ENCODE measurements around the gene EFCAB12. TPM values are rescaled to one million over a fixed set of nuclear protein-coding genes. Genes with fewer than 3 reads are reported as not detected.

EFCAB12 gene
- total and polyA plus RNA-seq, 2 of the 13 experiments (the other 11 are each of a cell fraction or from before 2014, with no cell fraction given), result 0.31 to 2.4 TPM

DNA sequence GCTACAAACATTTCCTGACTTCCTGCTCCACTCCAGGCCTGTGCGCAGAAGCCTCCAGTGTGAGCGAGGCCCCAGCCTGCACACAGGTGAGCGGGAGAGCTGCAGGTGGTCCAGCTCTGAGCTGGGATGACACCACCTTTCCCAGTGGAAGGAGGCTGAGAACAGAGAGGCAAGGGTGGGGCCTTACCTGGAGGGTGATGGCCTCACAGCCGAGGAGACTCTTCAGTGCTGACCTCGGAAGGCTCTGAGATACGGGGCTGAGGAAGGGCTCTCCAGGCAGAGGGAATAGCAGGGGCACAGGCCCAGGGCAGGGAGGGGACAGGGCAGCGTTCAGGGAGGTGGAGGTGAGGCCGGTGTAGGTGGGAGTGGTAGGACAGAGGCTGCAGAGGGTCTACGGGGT is 70.8 kb downstream of the EFCAB12 start:
- TF ChIP-seq EZH2 (conservative IDR thresholded peaks at IDR 0.05; ENCODE audit: low read depth, low read length) (no peak), RFX1 (IDR thresholded peaks at IDR 0.05) (no peak), KDM2A (CRISPR knock-in tag; IDR thresholded peaks at IDR 0.05; ENCODE audit: borderline replicate concordance, low read depth) (no peak), RBFOX2 (IDR thresholded peaks at IDR 0.05; ENCODE audit: low read depth, low read length) (no peak), HDAC1 (CRISPR knock-in tag; IDR thresholded peaks at IDR 0.05) (no peak), CHD2 (IDR thresholded peaks at IDR 0.05; ENCODE audit: low read depth, low read length) (no peak), ZNF775 (CRISPR knock-in tag; IDR thresholded peaks at IDR 0.05; ENCODE audit: borderline replicate concordance) (no peak), CHD4 (IDR thresholded peaks at IDR 0.05; ENCODE audit: borderline replicate concordance, low read length) (no peak), SMARCC2 (IDR thresholded peaks at IDR 0.05) (no peak), CAMTA2 (CRISPR knock-in tag; IDR thresholded peaks at IDR 0.05; ENCODE audit: borderline replicate concordance) (no peak), ZKSCAN1 (IDR thresholded peaks at IDR 0.05; ENCODE audit: low read length) (no peak), PITX1 (CRISPR knock-in tag; IDR thresholded peaks at IDR 0.05) (no peak)
- TF ChIP-seq, protein P1, sequence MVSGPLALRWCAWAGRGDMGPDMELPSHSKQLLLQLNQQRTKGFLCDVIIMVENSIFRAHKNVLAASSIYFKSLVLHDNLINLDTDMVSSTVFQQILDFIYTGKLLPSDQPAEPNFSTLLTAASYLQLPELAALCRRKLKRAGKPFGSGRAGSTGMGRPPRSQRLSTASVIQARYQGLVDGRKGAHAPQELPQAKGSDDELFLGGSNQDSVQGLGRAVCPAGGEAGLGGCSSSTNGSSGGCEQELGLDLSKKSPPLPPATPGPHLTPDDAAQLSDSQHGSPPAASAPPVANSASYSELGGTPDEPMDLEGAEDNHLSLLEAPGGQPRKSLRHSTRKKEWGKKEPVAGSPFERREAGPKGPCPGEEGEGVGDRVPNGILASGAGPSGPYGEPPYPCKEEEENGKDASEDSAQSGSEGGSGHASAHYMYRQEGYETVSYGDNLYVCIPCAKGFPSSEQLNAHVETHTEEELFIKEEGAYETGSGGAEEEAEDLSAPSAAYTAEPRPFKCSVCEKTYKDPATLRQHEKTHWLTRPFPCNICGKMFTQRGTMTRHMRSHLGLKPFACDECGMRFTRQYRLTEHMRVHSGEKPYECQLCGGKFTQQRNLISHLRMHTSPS (CRISPR knock-in tag; IDR thresholded peaks at IDR 0.05; ENCODE audit: low read depth), result no peak
- TF ChIP-seq, protein P2, sequence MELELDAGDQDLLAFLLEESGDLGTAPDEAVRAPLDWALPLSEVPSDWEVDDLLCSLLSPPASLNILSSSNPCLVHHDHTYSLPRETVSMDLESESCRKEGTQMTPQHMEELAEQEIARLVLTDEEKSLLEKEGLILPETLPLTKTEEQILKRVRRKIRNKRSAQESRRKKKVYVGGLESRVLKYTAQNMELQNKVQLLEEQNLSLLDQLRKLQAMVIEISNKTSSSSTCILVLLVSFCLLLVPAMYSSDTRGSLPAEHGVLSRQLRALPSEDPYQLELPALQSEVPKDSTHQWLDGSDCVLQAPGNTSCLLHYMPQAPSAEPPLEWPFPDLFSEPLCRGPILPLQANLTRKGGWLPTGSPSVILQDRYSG (CRISPR knock-in tag; IDR thresholded peaks at IDR 0.05), result no peak
- TF ChIP-seq, protein P3, sequence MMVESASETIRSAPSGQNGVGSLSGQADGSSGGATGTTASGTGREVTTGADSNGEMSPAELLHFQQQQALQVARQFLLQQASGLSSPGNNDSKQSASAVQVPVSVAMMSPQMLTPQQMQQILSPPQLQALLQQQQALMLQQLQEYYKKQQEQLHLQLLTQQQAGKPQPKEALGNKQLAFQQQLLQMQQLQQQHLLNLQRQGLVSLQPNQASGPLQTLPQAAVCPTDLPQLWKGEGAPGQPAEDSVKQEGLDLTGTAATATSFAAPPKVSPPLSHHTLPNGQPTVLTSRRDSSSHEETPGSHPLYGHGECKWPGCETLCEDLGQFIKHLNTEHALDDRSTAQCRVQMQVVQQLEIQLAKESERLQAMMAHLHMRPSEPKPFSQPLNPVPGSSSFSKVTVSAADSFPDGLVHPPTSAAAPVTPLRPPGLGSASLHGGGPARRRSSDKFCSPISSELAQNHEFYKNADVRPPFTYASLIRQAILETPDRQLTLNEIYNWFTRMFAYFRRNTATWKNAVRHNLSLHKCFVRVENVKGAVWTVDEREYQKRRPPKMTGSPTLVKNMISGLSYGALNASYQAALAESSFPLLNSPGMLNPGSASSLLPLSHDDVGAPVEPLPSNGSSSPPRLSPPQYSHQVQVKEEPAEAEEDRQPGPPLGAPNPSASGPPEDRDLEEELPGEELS (CRISPR knock-in tag; IDR thresholded peaks at IDR 0.05), result no peak
- TF ChIP-seq, protein P4, sequence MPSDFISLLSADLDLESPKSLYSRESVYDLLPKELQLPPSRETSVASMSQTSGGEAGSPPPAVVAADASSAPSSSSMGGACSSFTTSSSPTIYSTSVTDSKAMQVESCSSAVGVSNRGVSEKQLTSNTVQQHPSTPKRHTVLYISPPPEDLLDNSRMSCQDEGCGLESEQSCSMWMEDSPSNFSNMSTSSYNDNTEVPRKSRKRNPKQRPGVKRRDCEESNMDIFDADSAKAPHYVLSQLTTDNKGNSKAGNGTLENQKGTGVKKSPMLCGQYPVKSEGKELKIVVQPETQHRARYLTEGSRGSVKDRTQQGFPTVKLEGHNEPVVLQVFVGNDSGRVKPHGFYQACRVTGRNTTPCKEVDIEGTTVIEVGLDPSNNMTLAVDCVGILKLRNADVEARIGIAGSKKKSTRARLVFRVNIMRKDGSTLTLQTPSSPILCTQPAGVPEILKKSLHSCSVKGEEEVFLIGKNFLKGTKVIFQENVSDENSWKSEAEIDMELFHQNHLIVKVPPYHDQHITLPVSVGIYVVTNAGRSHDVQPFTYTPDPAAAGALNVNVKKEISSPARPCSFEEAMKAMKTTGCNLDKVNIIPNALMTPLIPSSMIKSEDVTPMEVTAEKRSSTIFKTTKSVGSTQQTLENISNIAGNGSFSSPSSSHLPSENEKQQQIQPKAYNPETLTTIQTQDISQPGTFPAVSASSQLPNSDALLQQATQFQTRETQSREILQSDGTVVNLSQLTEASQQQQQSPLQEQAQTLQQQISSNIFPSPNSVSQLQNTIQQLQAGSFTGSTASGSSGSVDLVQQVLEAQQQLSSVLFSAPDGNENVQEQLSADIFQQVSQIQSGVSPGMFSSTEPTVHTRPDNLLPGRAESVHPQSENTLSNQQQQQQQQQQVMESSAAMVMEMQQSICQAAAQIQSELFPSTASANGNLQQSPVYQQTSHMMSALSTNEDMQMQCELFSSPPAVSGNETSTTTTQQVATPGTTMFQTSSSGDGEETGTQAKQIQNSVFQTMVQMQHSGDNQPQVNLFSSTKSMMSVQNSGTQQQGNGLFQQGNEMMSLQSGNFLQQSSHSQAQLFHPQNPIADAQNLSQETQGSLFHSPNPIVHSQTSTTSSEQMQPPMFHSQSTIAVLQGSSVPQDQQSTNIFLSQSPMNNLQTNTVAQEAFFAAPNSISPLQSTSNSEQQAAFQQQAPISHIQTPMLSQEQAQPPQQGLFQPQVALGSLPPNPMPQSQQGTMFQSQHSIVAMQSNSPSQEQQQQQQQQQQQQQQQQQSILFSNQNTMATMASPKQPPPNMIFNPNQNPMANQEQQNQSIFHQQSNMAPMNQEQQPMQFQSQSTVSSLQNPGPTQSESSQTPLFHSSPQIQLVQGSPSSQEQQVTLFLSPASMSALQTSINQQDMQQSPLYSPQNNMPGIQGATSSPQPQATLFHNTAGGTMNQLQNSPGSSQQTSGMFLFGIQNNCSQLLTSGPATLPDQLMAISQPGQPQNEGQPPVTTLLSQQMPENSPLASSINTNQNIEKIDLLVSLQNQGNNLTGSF (CRISPR knock-in tag; IDR thresholded peaks at IDR 0.05), result no peak
- DNase-seq (ENCODE audit: low spot score) (no peak), FAIRE-seq (no peak), ATAC-seq (peak; percentile 21)
- ChIA-PET CTCF (ENCODE audit: low intra/inter-chr PET ratio, low total read pairs) (no interaction called here), POLR2A (no interaction called here)
- peaks cover 6 to 60% of the 10 kb centered on the region in 2 experiments; a peak in 4 of 5 replicates for H3K27me3 ChIP-seq (ENCODE audit: control insufficient read depth in 1 of 2, insufficient read depth in 2 of 2, low read length in 2 of 2)
- intact Hi-C loops (cut with micrococcal nuclease; ENCODE audit: unreplicated experiment), result no loop called here
- no TSS peak for BruUV-seq (replicated peaks)
- in situ Hi-C loops (cut with HindIII; ENCODE audit: extremely low pct_ligation_motif_present, low pct_unique_long_range_greater_than_20kb), result no loop called here
- no peaks in the 10 kb centered on the region for H3K36me3 ChIP-seq (replicated peaks in 1 of 2; ENCODE audit: control insufficient read depth in 1 of 2, insufficient read depth in 2 of 2, low read length in 2 of 2)
- WGBS (ENCODE audit: low lambda C conversion rate), result 27% methylated on average over 9 of the region's 9 CpGs
- H3K4me1 ChIP-seq (ENCODE audit: insufficient read depth, low read length), result peaks cover 34% of the 10 kb centered on the region
- no peaks in the 10 kb centered on the region for H4K20me1 ChIP-seq (ENCODE audit: insufficient read depth, low read length)
- no peak overlapping the region for H3K4me2 ChIP-seq (ENCODE audit: low read depth, low read length)
- H3K79me2 ChIP-seq (ENCODE audit: insufficient read depth, low read length), result no peaks in the 10 kb centered on the region
- H3K4me3 ChIP-seq (replicated peaks in 1 of 3; ENCODE audit: insufficient read depth in 1 of 3, low read depth in 2 of 3, low read length in 3 of 3), result no peak overlapping the region
- H3K9me3 ChIP-seq (ENCODE audit: low read length), result no peaks in the 10 kb centered on the region
- H3K9ac ChIP-seq (ENCODE audit: insufficient read depth, low read depth, low read length), result no peak overlapping the region
- no peak overlapping the region for H2AFZ ChIP-seq (ENCODE audit: low read length)
- H3K27ac ChIP-seq (ENCODE audit: extremely low read length, insufficient read depth, low read length), result no peak overlapping the region

Data from HepG2 (cell line).